Endothelial cell of umbilical vein (primary cell): Measurements from ENCODE around the gene SPATA31D4. TPM values are rescaled to one million over a fixed set of nuclear protein-coding genes. Genes with fewer than 3 reads are reported as not detected.
"Not testable (repeated sequence)": the region's sequence is repeated elsewhere in the genome, so short reads cannot be mapped to it uniquely, and the experiment has no call there.

Source experiments
- BruUV-seq: library from RNA; stranded (reverse); fragments of 400-500 nt; replicated peaks from 2 replicates; lab custom pipeline; 2021; lab: Mats Ljungman, UMichigan
- CTCF ChIA-PET: fragments of 300-600, 350-600 bp; sonication (Branson Sonifier 250); formaldehyde crosslinking; loops from one replicate; lab custom pipeline; 2021; ENCODE audit warnings: antibody characterized with exemption, inconsistent platforms; lab: Charles Lee
- POLR2A ChIA-PET: fragments of 300-600, 350-600 bp; sonication (Branson Sonifier 250); formaldehyde crosslinking; loops from one replicate; lab custom pipeline; 2021; ENCODE audit warnings: antibody characterized with exemption, inconsistent platforms; lab: Charles Lee
- DNase-seq: peaks from one replicate; pipeline ENCODE4 v3.0.0-alpha.2; 2011; ENCODE audit warnings: low read depth, low spot score
- FAIRE-seq: peaks from 2 replicates; lab custom pipeline; 2011; peaks lifted over from hg19 to GRCh38; lab: Jason Lieb, UNC
- H2AFZ ChIP-seq: 2 replicates; pipeline ENCODE4 v1.6.0; 2012; ENCODE audit warnings: low read depth, low read length, control low read depth, inconsistent platforms
- H3K27ac ChIP-seq: 2 replicates; pipeline ENCODE4 v1.5.1; 2011; ENCODE audit warnings: low read depth, mild to moderate bottlenecking, control low read depth, low read length, moderate library complexity; ENCODE audit not compliant: insufficient read depth
- H3K27me3 ChIP-seq, 2 experiments: 2 replicates each; pipeline versions ENCODE4 v1.6.0 to v1.6.1; 2011; ENCODE audit warnings: low read length in 2 of 2, mixed read lengths in 1 of 2; ENCODE audit not compliant: control insufficient read depth in 2 of 2, insufficient read depth in 2 of 2
- H3K36me3 ChIP-seq, 2 experiments: 2 replicates in 1 of 2; 3 replicates in 1 of 2; pipeline ENCODE4 v1.5.1; 2011; ENCODE audit warnings: low read length in 2 of 2, mild to moderate bottlenecking in 1 of 2, moderate library complexity in 1 of 2; ENCODE audit not compliant: control insufficient read depth in 2 of 2, insufficient read depth in 2 of 2; ENCODE audit errors: extremely low read depth in 1 of 2
- H3K4me1 ChIP-seq: 3 replicates; pipeline ENCODE4 v1.5.1; 2011; ENCODE audit warnings: mild to moderate bottlenecking, low read length; ENCODE audit not compliant: control insufficient read depth, insufficient read depth; ENCODE audit errors: extremely low read depth
- H3K4me2 ChIP-seq: 2 replicates; pipeline ENCODE4 v1.6.1; 2011; ENCODE audit warnings: low read length, control low read depth, mixed read lengths; ENCODE audit not compliant: insufficient read depth
- H3K4me3 ChIP-seq, 3 experiments: fragments of 200-600 bp in 1 of 3; sonication (generic), shearing (Covaris generic) in 1 of 3; replicated peaks in 1 of 3; 2 replicates each; pipeline ENCODE4 v1.5.1; 2011 to 2016; ENCODE audit warnings: control low read depth in 3 of 3, low read length in 3 of 3, mild to moderate bottlenecking in 2 of 3, inconsistent platforms in 1 of 3, low read depth in 1 of 3, moderate library complexity in 1 of 3; ENCODE audit not compliant: insufficient read depth in 1 of 3
- H3K79me2 ChIP-seq: 2 replicates; pipeline ENCODE4 v1.6.0; 2012; ENCODE audit warnings: low read length, inconsistent platforms; ENCODE audit not compliant: control insufficient read depth, insufficient read depth
- H3K9ac ChIP-seq: replicated peaks from 2 replicates; pipeline ENCODE3; 2011; ENCODE audit warnings: low read length, control low read depth; ENCODE audit not compliant: insufficient read depth; ENCODE audit errors: extremely low read depth
- H3K9me1 ChIP-seq: replicated peaks from 3 replicates; pipeline ENCODE4 v1.6.0; 2011; ENCODE audit warnings: mild to moderate bottlenecking, low read length; ENCODE audit not compliant: control insufficient read depth, insufficient read depth; ENCODE audit errors: extremely low read depth
- H3K9me3 ChIP-seq: replicated peaks from 2 replicates; pipeline ENCODE4 v1.5.1; 2012; ENCODE audit warnings: low read length, inconsistent platforms; ENCODE audit not compliant: control insufficient read depth, insufficient read depth
- H4K20me1 ChIP-seq: replicated peaks from 2 replicates; pipeline ENCODE3; 2011; ENCODE audit warnings: mild to moderate bottlenecking, low read length; ENCODE audit not compliant: control insufficient read depth, insufficient read depth; ENCODE audit errors: extremely low read depth
- dilution Hi-C: fragments of 300-500 bp; cut with MboI; formaldehyde crosslinking; loops from one replicate; pipeline ENCODE4 v1.15.0; 2019; ENCODE audit warnings: low sequenced_read_pairs; ENCODE audit not compliant: extremely low pct_ligation_motif_present
- intact Hi-C: fragments of 100-400 bp; cut with micrococcal nuclease; formaldehyde crosslinking; loops from one replicate; pipeline ENCODE4 v1.10.0; 2022
- polyA plus RNA-seq, 4 experiments: library from polyadenylated mRNA; depleted of rRNA in 3 of 4; stranded (reverse) in 3 of 4; unstranded in 1 of 4; fragments of >200 nt; gene quantifications; 2 replicates each; pipeline versions ENCODE4 v1.2.1 to v1.2.3, GENCODE V29; 2011 to 2012; ENCODE audit warnings: missing spikeins in 1 of 4
- total RNA-seq: library from RNA; stranded (reverse); gene quantifications from 2 replicates; pipeline ENCODE4 v1.2.3, GENCODE V29; 2021

SPATA31D4 gene
- total and polyA plus RNA-seq, 2 donors (not counting 3 experiments of a cell fraction or from before 2014, with no cell fraction given), result not detected

GRCh38 chr9:81933547-81933946, 5.3 kb downstream of the SPATA31D4 start:
- H3K4me1 ChIP-seq, H3K9me3 ChIP-seq, POLR2A ChIA-PET, H3K36me3 ChIP-seq, DNase-seq, H4K20me1 ChIP-seq, CTCF ChIA-PET, H3K27ac ChIP-seq, BruUV-seq, H2AFZ ChIP-seq, H3K27me3 ChIP-seq, intact Hi-C loops, H3K4me2 ChIP-seq, H3K4me3 ChIP-seq, dilution Hi-C loops, H3K9ac ChIP-seq, FAIRE-seq, H3K9me1 ChIP-seq, H3K79me2 ChIP-seq: not testable (repeated sequence)

DNA sequence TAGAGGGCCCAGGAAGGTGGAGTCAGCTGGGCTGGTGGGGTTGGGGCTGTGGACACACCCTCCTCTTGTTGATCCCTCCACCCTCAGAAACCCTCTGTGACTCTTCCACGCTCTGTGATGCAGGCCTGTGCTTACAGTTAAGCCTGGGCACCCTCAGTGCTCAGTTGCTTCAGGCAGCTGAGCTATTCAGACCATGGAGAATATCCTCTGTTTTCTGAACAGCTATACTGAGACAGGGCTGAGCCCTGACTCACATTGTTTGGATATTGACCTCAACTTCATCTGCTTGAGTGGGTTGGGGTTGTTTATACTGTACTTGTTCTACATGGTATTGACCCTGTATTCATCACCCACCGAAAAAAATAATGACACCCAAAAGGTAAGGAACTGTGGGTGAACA, 15.2 kb downstream of the SPATA31D4 start, which contains the start of gene SPATA31D3:
SPATA31D3 (plus strand) TSS at position 108 of the 400 bp plus-strand sequence; CDS start at position 194, 86 bp downstream.
- DNase-seq, H3K9me3 ChIP-seq, intact Hi-C loops, H2AFZ ChIP-seq, FAIRE-seq, H3K9me1 ChIP-seq, H3K4me2 ChIP-seq, CTCF ChIA-PET, BruUV-seq, H3K79me2 ChIP-seq, dilution Hi-C loops, H3K9ac ChIP-seq, H4K20me1 ChIP-seq, H3K4me1 ChIP-seq, H3K27ac ChIP-seq, H3K36me3 ChIP-seq, H3K4me3 ChIP-seq, H3K27me3 ChIP-seq, POLR2A ChIA-PET: not testable (repeated sequence)

DNA sequence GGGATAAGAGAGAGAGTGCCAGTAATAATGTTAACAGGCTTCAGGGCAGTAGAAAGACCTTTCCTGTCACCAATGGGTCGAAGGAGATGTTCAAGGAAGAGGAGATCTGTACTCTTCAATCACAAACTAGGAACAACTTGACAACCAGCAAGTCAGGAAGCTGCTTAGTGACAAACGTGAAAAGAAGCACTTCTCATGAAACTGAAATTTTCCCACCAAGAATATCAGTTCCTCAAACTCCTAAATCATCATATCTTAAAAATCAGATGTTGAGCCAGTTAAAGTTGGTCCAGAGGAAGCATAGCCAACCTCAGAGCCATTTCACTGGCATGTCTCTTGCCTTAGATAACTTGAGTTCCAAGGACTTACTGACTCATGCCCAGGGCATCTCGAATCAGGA, 20.4 kb downstream of the SPATA31D4 start:
- CTCF ChIA-PET, dilution Hi-C loops: not testable (repeated sequence)

More for the DNA sequence above, 20.4 kb downstream of the SPATA31D4 start:
- H3K9me1 ChIP-seq, H3K27ac ChIP-seq, POLR2A ChIA-PET, FAIRE-seq, H3K4me2 ChIP-seq, H3K79me2 ChIP-seq, H2AFZ ChIP-seq, H3K36me3 ChIP-seq, H3K4me3 ChIP-seq, H3K27me3 ChIP-seq, BruUV-seq, H3K9ac ChIP-seq, DNase-seq, intact Hi-C loops, H3K9me3 ChIP-seq, H4K20me1 ChIP-seq, H3K4me1 ChIP-seq: not testable (repeated sequence)
